GM19351 (cell line): ENCODE measurements around the gene PTPRB.
A peak's percentile ranks its signal among the peaks of the same experiment; 100 is the strongest.

Experiments
- ATAC-seq: cut with Tn5 transposase; IDR thresholded peaks from one replicate; pipeline ENCODE4 v1.9.1; 2021; ENCODE audit warnings: mild to moderate bottlenecking, moderate library complexity; ENCODE audit not compliant: unreplicated experiment

PTPRB gene

GRCh38 chr12:70598467-70599193 is 38.6 kb downstream of the PTPRB start:
- no peak for ATAC-seq

- no peak for ATAC-seq
These were observed 44.6 kb downstream of the PTPRB start for GRCh38 chr12:70592664-70593063.

- no peak for ATAC-seq
These were observed 46.5 kb downstream of the PTPRB start for GRCh38 chr12:70590549-70591226.

- ATAC-seq = peak; percentile 99
These were observed 47.2 kb downstream of the PTPRB start for GRCh38 chr12:70590051-70590450.

- no peak for ATAC-seq
These were observed 52.9 kb downstream of the PTPRB start for GRCh38 chr12:70584332-70584731.

GRCh38 chr12:70583251-70583650 is 54.0 kb downstream of the PTPRB start:
- no peak for ATAC-seq

GRCh38 chr12:70581208-70581607 is 56.0 kb downstream of the PTPRB start:
- ATAC-seq = peak; percentile 81

GRCh38 chr12:70577283-70577634 is 60.0 kb downstream of the PTPRB start:
- no peak for ATAC-seq

- peak; percentile 53 for ATAC-seq
These were observed 60.6 kb downstream of the PTPRB start for GRCh38 chr12:70576341-70577282.

GRCh38 chr12:70571705-70572268 is 65.4 kb downstream of the PTPRB start:
- no peak for ATAC-seq

GRCh38 chr12:70571029-70571428 is 66.2 kb downstream of the PTPRB start:
- ATAC-seq = no peak

- no peak for ATAC-seq
These were observed 75.7 kb downstream of the PTPRB start for GRCh38 chr12:70561550-70561949.

- no peak for ATAC-seq
These were observed 76.6 kb downstream of the PTPRB start for GRCh38 chr12:70560671-70561070.

GRCh38 chr12:70559390-70559789 is 77.8 kb downstream of the PTPRB start:
- no peak for ATAC-seq

- no peak for ATAC-seq
These were observed 79.5 kb downstream of the PTPRB start for GRCh38 chr12:70557583-70558191.

- ATAC-seq = no peak
These were observed 80.9 kb downstream of the PTPRB start for GRCh38 chr12:70556179-70556869.

GRCh38 chr12:70555081-70555480 is 82.1 kb downstream of the PTPRB start:
- no peak for ATAC-seq

GRCh38 chr12:70553391-70553859 is 83.8 kb downstream of the PTPRB start:
- no peak for ATAC-seq

GRCh38 chr12:70551731-70552130 is 85.5 kb downstream of the PTPRB start:
- no peak for ATAC-seq

GRCh38 chr12:70550180-70550577 is 87.0 kb downstream of the PTPRB start:
- no peak for ATAC-seq
